Measurements from ENCODE around the gene DPH2. TPM values are rescaled to one million over a fixed set of nuclear protein-coding genes. Genes with fewer than 3 reads are reported as not detected.

Gene DPH2
- total and polyA plus RNA-seq, 4 experiments from 2014 or later: 25.5 to 33.1 (median 28.8) TPM

- no peaks in the 10 kb centered on the region for H3K36me3 Mint-ChIP-seq
Measured at GRCh38 chr1:44016041-44016889, 46.5 kb downstream of the DPH2 start.

GRCh38 chr1:44016890-44017400 lies 47.1 kb downstream of the DPH2 start:
- Histone ChIP-seq H3K27ac (ENCODE audit: low read depth, low read length) (no peak overlapping the region), H3K27me3 (ENCODE audit: insufficient read depth, low read length) (no peaks in the 10 kb centered on the region), H3K4me3 (ENCODE audit: low read length in 2 of 2) (no peak overlapping the region), H3K36me3 (ENCODE audit: insufficient read depth, low read length) (no peaks in the 10 kb centered on the region), H3K4me1 (ENCODE audit: insufficient read depth, low read length) (no peaks in the 10 kb centered on the region), H3K9me3 (ENCODE audit: control insufficient read depth in 1 of 2, low read length in 2 of 2) (no peaks in the 10 kb centered on the region)
- intact Hi-C loops (cut with micrococcal nuclease): no loop called here
- no peaks in the 10 kb centered on the region for H3K36me3 Mint-ChIP-seq
- H3K4me3 Mint-ChIP-seq: no peak overlapping the region
- no peak for DNase-seq
- H3K9me3 Mint-ChIP-seq: no peaks in the 10 kb centered on the region
- CTCF ChIA-PET (ENCODE audit: partially characterized antibody): interaction anchor here (3.3 kb wide), 1 partner anchor 11 kb away, joined by 15 read pairs; no protein-coding TSS in a partner anchor
- POLR2A ChIA-PET (ENCODE audit: partially characterized antibody): no interaction called here
- H3K4me1 Mint-ChIP-seq: peaks cover 0 to 4% (median 1%) of the 10 kb centered on the region in 4 donors
- no peak overlapping the region for H3K27ac Mint-ChIP-seq
- peaks cover 0 to 2% of the 10 kb centered on the region in 2 donors for H3K27me3 Mint-ChIP-seq

More at GRCh38 chr1:44016041-44016889, 46.5 kb downstream of the DPH2 start:
- Mint-ChIP-seq H3K4me1 (peaks cover 0 to 4% (median 1%) of the 10 kb centered on the region in 4 donors), H3K4me3 (no peak overlapping the region), H3K27me3 (no peaks in the 10 kb centered on the region), H3K27ac (no peak overlapping the region), H3K9me3 (no peaks in the 10 kb centered on the region)
- ChIA-PET POLR2A (ENCODE audit: partially characterized antibody) (no interaction called here), CTCF (ENCODE audit: partially characterized antibody) (interaction anchor here (3.3 kb wide), 1 partner anchor 10 kb away, joined by 15 read pairs; no protein-coding TSS in a partner anchor)
- no peaks in the 10 kb centered on the region for H3K27me3 ChIP-seq (ENCODE audit: insufficient read depth, low read length)
- H3K4me1 ChIP-seq (ENCODE audit: insufficient read depth, low read length): no peaks in the 10 kb centered on the region
- H3K4me3 ChIP-seq (ENCODE audit: low read length in 2 of 2): no peak overlapping the region
- intact Hi-C loops (cut with micrococcal nuclease): no loop called here
- H3K36me3 ChIP-seq (ENCODE audit: insufficient read depth, low read length): no peaks in the 10 kb centered on the region
- H3K27ac ChIP-seq (ENCODE audit: low read depth, low read length): no peak overlapping the region
- no peaks in the 10 kb centered on the region for H3K9me3 ChIP-seq (ENCODE audit: control insufficient read depth in 1 of 2, low read length in 2 of 2)
- DNase-seq: no peak

GRCh38 chr1:44019466-44019948 lies 49.7 kb downstream of the DPH2 start:
- POLR2A ChIA-PET (ENCODE audit: partially characterized antibody): interaction anchor here (1.6 kb wide), 1 partner anchor 14 kb away, joined by 4 read pairs; no protein-coding TSS in a partner anchor
- Histone ChIP-seq H3K4me3 (ENCODE audit: low read length in 2 of 2) (no peak overlapping the region), H3K27me3 (ENCODE audit: insufficient read depth, low read length) (no peaks in the 10 kb centered on the region), H3K4me1 (ENCODE audit: insufficient read depth, low read length) (no peaks in the 10 kb centered on the region), H3K9me3 (ENCODE audit: control insufficient read depth in 1 of 2, low read length in 2 of 2) (no peaks in the 10 kb centered on the region), H3K27ac (ENCODE audit: low read depth, low read length) (no peak overlapping the region), H3K36me3 (ENCODE audit: insufficient read depth, low read length) (no peaks in the 10 kb centered on the region)
- H3K4me3 Mint-ChIP-seq: no peak overlapping the region
- no peaks in the 10 kb centered on the region for H3K9me3 Mint-ChIP-seq
- H3K36me3 Mint-ChIP-seq: no peaks in the 10 kb centered on the region
- H3K27me3 Mint-ChIP-seq: peaks cover 0 to 2% of the 10 kb centered on the region in 2 donors
- intact Hi-C loops (cut with micrococcal nuclease): no loop called here
- no peak for DNase-seq
- CTCF ChIA-PET (ENCODE audit: partially characterized antibody): interaction anchor here (1.2 to 3.3 kb wide), 2 partner anchors 13 to 17 kb away, joined by 3 to 15 read pairs; no protein-coding TSS in a partner anchor
- H3K4me1 Mint-ChIP-seq: no peaks in the 10 kb centered on the region
- no peak overlapping the region for H3K27ac Mint-ChIP-seq

GRCh38 chr1:44020464-44020863 lies 50.7 kb downstream of the DPH2 start:
- Histone ChIP-seq H3K27ac (ENCODE audit: low read depth, low read length) (no peak overlapping the region), H3K4me3 (ENCODE audit: low read length in 2 of 2) (no peak overlapping the region), H3K27me3 (ENCODE audit: insufficient read depth, low read length) (no peaks in the 10 kb centered on the region), H3K4me1 (ENCODE audit: insufficient read depth, low read length) (no peaks in the 10 kb centered on the region), H3K9me3 (ENCODE audit: control insufficient read depth in 1 of 2, low read length in 2 of 2) (no peaks in the 10 kb centered on the region), H3K36me3 (ENCODE audit: insufficient read depth, low read length) (no peaks in the 10 kb centered on the region)
- ChIA-PET CTCF (ENCODE audit: partially characterized antibody) (interaction anchor here (0.7 to 2.8 kb wide), 4 partner anchors 16 to 86 kb away, joined by 3 to 14 read pairs (median 3); no protein-coding TSS in a partner anchor), POLR2A (ENCODE audit: partially characterized antibody) (no interaction called here)
- H3K27ac Mint-ChIP-seq: no peak overlapping the region
- intact Hi-C loops (cut with micrococcal nuclease): no loop called here
- H3K9me3 Mint-ChIP-seq: no peaks in the 10 kb centered on the region
- no peak overlapping the region for H3K4me3 Mint-ChIP-seq
- no peaks in the 10 kb centered on the region for H3K4me1 Mint-ChIP-seq
- H3K27me3 Mint-ChIP-seq: peaks cover 0 to 2% of the 10 kb centered on the region in 2 donors
- no peak for DNase-seq
- H3K36me3 Mint-ChIP-seq: no peaks in the 10 kb centered on the region

- Histone ChIP-seq H3K9me3 (ENCODE audit: control insufficient read depth in 1 of 2, low read length in 2 of 2) (no peaks in the 10 kb centered on the region), H3K4me3 (ENCODE audit: low read length in 2 of 2) (no peak overlapping the region), H3K27me3 (ENCODE audit: insufficient read depth, low read length) (no peaks in the 10 kb centered on the region), H3K27ac (ENCODE audit: low read depth, low read length) (no peak overlapping the region), H3K36me3 (ENCODE audit: insufficient read depth, low read length) (no peaks in the 10 kb centered on the region), H3K4me1 (ENCODE audit: insufficient read depth, low read length) (no peaks in the 10 kb centered on the region)
- ChIA-PET POLR2A (ENCODE audit: partially characterized antibody) (no interaction called here), CTCF (ENCODE audit: partially characterized antibody) (interaction anchor here (0.7 to 3.1 kb wide), 4 partner anchors 16 to 86 kb away, joined by 3 to 18 read pairs (median 8); no protein-coding TSS in a partner anchor)
- H3K4me3 Mint-ChIP-seq: no peak overlapping the region
- no peak overlapping the region for H3K27ac Mint-ChIP-seq
- H3K4me1 Mint-ChIP-seq: no peaks in the 10 kb centered on the region
- H3K9me3 Mint-ChIP-seq: no peaks in the 10 kb centered on the region
- peaks cover 0 to 2% of the 10 kb centered on the region in 2 donors for H3K27me3 Mint-ChIP-seq
- no peaks in the 10 kb centered on the region for H3K36me3 Mint-ChIP-seq
- intact Hi-C loops (cut with micrococcal nuclease): no loop called here
- no peak for DNase-seq
Measured at GRCh38 chr1:44021156-44021555, 51.3 kb downstream of the DPH2 start.

GRCh38 chr1:44021581-44022321 lies 51.9 kb downstream of the DPH2 start:
- no peaks in the 10 kb centered on the region for H3K36me3 ChIP-seq (ENCODE audit: insufficient read depth, low read length)
- Mint-ChIP-seq H3K4me3 (no peak overlapping the region), H3K9me3 (no peaks in the 10 kb centered on the region), H3K27me3 (peaks cover 0 to 2% of the 10 kb centered on the region in 2 donors), H3K4me1 (no peaks in the 10 kb centered on the region), H3K36me3 (no peaks in the 10 kb centered on the region), H3K27ac (no peak overlapping the region)
- no peaks in the 10 kb centered on the region for H3K27me3 ChIP-seq (ENCODE audit: insufficient read depth, low read length)
- H3K27ac ChIP-seq (ENCODE audit: low read depth, low read length): no peak overlapping the region
- no peaks in the 10 kb centered on the region for H3K4me1 ChIP-seq (ENCODE audit: insufficient read depth, low read length)
- DNase-seq: no peak
- intact Hi-C loops (cut with micrococcal nuclease): no loop called here
- POLR2A ChIA-PET (ENCODE audit: partially characterized antibody): no interaction called here
- CTCF ChIA-PET (ENCODE audit: partially characterized antibody): interaction anchor here (1.4 to 3.1 kb wide), 4 partner anchors 12 to 87 kb away, joined by 3 to 18 read pairs (median 8); no protein-coding TSS in a partner anchor
- no peaks in the 10 kb centered on the region for H3K9me3 ChIP-seq (ENCODE audit: control insufficient read depth in 1 of 2, low read length in 2 of 2)
- no peak overlapping the region for H3K4me3 ChIP-seq (ENCODE audit: low read length in 2 of 2)

All from CD4-positive, alpha-beta memory T cell (primary cell).